ENCODE data around the gene GBF1. TPM values are rescaled to one million over a fixed set of nuclear protein-coding genes. Genes with fewer than 3 reads are reported as not detected.

The GBF1 gene
- total RNA-seq, 1 donor from 2014 or later, result 53.8 TPM

DNA sequence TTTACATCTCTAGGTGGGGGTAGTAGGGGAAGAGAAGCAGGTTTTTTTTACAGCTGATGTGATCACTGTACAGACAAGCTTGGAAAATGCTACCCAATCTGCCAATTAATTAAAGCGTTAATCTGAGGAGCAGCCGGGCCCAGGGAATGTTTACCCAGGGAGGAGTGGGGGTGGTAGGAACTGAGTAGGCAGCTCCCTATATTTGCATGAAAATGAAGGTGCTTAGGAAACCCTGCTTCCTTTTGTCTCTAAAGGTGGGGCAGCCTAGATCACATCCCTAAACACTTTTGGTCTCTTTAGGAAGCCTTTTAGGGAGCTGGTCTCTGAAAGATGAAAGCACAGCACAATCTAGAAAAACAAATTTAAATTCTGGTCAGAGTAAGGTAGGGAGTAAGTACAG lies 97.1 kb downstream of the GBF1 start:
- DNase-seq (ENCODE audit: extremely low read depth, low read depth, low spot score), result no peak

DNA sequence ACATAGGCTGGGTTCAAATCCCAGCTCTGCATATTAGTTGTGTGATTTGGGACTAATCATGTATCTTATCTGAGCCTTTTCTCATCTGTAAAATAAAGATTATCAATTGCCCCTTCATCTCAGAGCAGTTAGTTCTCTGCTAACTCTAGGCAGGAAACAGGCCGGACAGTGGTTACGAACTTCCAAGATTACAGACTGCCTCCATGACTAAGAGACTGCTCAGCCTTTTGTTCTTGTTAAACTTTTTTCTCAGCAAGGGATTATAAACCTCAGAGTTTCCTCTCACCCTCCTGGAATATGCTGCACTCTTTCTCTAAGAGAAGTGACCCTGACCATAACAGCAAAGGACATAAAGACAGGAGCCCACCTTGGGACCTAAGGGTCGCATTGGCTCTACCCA lies 97.6 kb downstream of the GBF1 start:
- peak; percentile 42 for DNase-seq (ENCODE audit: extremely low read depth, low read depth, low spot score)

DNA sequence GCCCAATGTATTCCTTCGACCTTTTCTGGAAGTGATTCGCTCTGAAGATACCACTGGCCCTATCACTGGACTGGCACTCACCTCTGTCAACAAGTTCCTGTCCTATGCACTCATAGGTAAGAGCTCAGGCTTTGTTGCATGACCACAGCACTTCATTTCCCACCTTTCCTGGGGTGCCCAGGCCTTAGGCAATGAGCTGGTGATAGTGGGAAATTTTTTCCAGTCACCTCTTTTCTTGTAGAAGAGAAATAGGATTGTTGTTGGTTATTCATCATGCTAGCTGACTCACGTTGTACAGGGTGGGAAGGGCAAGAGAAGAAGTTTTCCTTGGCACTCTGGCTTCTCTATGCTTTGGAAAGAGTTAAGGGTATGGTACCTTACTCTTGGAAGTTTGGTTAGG lies 98.7 kb downstream of the GBF1 start:
- DNase-seq (ENCODE audit: extremely low read depth, low read depth, low spot score), result no peak

DNA sequence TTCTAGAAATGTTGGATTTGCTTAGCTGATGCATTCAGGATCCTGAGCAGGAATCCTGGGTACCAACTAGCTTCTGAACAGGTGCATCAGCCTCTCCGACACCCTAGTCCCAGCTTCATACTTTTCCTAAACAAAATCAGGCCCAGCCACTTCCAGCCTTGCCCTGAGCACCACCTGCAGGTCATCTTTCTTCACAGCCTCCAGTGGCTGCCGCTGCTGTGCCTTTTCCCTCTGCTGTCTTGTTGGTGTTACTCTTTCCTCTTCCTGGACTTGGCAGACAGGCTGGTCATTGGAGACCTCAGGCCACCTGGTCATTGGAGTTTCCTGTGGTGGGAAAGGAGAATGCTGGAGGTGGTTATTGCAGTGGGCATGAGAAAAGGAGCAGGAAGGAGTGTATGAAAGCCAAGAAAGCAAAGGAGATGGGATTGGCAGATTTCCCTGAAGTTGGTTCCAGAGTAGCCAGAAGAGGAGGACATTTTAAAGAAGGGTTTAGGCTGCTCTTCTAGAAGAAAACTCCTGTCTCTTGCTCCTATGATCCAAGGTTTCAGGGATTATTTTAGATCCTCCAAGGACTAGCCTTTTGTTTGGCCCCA lies 102.0 kb downstream of the GBF1 start:
- DNase-seq (ENCODE audit: extremely low read depth, low read depth, low spot score), result peak; percentile 31

DNA sequence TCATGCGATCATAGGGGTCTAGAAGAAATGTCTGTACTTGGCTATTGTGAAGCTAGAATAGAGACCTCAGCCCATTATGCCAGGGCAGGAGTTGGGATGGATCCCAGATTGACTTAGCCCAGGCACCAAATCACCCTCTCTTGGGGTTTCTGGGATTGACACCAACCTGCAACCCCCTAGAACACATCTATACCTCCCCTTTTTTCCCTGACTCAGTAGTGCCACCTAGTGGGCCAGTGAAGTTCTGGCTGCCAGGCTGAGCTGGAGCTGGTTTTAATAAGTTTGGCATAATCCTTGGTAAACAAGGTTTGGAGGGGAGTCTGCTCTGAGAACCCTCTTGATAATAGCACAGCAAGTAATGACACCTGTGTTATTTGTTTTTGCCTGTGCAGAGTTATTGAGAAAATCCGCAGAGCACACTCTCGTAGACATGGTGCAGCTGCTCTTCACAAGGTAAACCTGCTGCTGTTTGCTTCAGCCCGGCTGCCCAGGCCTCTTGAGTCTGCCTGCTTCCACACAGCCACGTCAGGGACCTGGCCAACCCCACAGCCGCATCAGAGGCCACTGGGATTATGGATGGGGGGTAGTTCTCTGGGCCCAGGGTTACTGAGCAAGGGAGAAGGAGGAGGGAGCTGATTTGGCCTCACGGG lies 106.9 kb downstream of the GBF1 start:
- DNase-seq (ENCODE audit: extremely low read depth, low read depth, low spot score), result peak; percentile 25

DNA sequence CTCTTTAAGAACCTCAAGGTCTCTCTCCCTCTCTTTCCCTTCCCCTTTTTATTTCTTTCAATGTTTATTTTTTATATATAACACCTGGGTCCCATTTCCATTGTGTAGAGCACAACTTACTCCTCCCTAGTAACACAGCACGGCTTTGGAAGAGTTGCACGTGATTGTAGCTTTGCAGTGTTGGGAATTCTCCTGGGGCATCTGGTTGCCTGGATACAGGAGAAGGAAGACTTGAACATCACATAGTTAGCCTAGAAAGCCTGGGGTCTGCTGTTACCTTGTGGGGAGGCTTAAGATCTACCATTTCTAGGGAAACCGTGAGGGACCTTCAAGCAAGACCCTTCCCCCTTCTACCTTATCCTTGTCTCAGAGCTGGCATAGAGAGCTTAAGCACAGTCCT lies 109.1 kb downstream of the GBF1 start:
- DNase-seq (ENCODE audit: extremely low read depth, low read depth, low spot score), result no peak

DNA sequence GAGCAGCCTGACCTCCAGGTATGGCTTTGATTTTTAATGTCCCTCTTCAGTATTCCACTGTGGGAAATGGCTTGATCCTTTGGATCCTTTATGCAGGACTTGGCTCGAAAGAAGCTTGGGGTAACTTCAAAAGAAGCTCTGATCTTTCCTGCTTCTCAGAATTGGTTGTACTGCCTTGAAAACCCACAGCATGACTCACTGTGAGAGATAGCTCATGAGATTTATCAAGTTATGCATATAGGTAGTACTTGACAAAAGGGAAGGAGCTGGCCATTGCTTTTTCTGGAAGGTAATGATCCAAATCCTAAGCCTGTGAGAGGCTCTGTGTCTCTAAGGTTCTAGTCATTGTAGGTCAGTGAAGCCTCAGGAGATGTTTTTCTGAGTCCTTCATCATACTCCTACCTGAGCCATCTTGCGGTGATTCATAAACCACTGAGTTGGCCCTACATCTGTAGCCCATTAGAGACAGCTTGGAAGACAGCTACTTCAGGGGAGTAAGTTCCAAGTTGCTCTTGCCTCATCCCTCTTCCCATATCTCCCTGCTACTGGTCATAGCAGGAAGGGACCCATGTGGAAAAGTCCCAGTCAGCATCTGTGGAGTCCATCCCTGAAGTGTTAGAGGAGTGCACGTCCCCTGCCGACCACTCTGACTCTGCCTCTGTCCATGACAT lies 113.5 kb downstream of the GBF1 start:
- DNase-seq (ENCODE audit: extremely low read depth, low read depth, low spot score), result no peak

DNA sequence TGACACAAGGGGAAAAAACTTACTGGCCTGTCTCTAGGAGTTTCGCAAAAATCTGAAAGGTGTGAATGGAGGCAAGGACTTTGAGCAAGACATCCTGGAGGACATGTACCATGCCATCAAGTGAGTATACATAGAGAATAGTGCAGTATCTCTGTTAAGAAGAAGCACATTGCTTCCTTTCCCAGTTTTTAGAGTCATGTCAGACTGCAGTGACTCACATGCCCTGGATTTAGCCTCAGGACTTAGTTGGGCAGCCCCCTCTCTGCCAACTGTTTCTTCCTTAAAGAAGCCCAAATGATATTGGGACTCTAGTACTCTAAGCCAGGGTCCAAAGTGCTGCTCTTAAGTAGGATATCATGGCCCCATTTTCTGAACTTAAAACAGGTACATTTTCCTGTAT lies 122.1 kb downstream of the GBF1 start:
- no peak for DNase-seq (ENCODE audit: extremely low read depth, low read depth, low spot score)

DNA sequence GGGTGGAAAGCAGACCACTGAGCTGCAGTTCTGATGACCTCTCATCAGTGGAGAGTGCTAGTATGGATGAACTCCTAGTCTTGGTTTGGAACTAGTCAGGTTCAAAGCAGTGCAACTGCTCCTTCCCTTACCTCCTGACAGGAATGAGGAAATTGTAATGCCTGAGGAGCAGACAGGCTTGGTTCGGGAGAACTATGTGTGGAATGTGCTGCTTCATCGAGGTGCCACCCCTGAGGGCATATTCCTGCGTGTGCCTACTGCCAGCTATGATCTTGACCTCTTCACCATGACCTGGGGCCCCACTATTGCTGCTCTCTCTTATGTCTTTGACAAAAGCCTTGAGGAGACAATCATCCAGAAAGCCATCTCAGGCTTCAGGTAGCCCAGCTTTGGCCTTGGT lies 122.7 kb downstream of the GBF1 start:
- DNase-seq (ENCODE audit: extremely low read depth, low read depth, low spot score), result no peak

DNA sequence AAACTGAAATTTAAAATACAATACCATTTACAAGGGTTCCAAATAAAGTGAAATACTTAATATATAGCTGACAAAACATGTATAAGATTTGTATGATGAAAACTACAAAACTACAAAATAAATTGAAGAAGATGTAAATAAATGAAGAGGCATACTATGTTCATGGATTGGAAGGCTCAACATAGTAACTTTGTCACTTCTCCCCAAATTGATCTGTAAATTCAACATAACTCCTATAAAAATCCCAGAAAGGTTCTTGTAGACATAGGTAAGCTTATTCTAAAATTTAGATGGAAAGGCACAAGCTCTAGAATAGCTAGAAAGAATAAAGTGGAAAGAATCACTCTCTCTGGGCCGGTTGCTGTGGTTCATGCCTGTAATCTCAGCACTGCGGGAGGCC lies 126.0 kb downstream of the GBF1 start:
- no peak for DNase-seq (ENCODE audit: extremely low read depth, low read depth, low spot score)

DNA sequence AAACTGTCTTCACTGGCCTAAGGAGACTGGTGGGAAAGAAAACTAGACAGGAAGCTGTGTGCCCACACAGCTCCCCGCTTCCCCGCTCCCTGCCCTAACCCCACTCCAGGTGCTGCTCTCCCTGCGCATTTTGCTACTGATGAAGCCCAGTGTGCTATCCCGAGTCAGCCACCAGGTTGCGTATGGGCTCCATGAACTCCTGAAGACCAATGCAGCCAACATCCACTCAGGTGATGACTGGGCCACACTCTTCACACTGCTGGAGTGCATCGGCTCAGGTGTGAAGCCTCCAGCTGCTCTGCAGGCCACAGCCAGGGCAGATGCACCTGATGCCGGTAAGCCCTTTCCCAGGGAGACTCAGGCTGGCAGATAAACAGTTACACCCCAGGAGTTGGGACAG lies 129.9 kb downstream of the GBF1 start:
- no peak for DNase-seq (ENCODE audit: extremely low read depth, low read depth, low spot score)

DNA sequence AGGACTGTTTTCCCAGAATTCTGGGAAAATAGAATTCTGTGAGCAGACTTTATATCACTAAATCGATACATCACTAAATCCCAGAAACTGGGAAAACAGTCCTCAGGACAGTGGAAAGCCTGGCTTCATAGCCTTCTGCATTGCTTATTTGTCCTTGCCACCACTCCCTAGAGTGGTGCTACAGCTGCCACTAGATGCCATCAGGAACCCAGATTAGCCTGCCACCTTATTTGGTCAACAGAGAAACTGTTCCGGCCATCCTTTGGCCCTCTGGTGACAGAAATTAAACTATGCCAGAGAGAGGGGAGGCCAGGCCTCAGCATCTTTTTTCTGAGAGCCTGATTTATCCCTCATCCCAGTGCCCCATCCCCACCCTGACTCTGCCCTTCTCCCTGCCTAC lies 130.5 kb downstream of the GBF1 start:
- DNase-seq (ENCODE audit: extremely low read depth, low read depth, low spot score), result no peak

DNA sequence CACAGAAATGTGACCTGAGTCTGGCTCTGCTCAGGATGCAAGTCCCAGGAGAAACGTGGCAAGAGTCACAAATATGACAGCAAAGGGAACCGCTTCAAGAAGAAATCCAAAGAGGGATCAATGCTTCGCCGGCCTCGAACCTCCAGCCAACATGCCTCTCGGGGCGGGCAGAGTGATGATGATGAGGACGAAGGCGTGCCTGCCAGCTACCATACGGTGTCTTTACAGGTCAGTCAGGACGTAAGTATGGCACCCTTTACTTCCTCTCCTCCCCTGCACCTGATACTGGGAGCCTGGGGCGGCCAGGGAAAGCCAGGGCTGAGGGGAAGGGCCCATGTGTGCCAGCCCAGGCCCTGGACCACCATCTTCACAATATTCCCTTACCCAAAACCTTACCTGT lies 131.6 kb downstream of the GBF1 start:
- no peak for DNase-seq (ENCODE audit: extremely low read depth, low read depth, low spot score)

DNA sequence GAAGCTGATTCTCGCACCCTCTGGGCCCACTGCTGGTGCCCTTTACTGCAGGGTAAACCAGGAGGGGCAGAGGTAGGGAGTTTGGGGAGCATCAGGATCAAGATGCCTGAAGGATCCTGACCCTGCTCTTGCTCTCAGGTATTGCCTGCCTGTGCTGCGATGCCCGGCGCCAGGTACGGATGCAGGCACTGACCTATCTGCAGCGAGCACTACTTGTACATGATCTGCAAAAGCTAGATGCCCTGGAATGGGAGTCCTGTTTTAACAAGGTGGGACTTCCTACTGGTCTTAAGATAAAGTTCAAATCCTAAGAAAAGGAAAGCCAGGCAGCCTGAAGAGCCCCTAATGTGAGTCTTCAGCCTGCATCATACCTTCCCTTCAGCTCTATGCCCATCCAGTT lies 134.1 kb downstream of the GBF1 start:
- DNase-seq (ENCODE audit: extremely low read depth, low read depth, low spot score), result no peak

DNA sequence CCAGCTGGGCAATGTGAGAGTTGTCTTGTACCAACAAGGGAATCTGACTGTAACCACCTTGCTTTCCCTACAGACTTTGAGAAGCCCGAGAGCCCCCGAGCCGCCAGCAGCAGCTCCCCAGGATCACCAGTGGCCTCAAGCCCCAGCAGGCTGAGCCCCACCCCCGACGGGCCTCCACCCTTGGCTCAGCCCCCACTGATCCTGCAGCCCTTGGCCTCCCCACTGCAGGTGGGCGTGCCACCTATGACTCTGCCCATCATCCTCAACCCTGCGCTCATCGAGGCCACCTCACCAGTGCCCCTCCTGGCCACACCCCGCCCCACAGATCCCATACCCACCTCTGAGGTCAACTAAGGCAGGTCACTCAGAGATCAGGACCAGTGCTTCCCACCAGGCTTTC lies 136.7 kb downstream of the GBF1 start:
- no peak for DNase-seq (ENCODE audit: extremely low read depth, low read depth, low spot score)

DNA sequence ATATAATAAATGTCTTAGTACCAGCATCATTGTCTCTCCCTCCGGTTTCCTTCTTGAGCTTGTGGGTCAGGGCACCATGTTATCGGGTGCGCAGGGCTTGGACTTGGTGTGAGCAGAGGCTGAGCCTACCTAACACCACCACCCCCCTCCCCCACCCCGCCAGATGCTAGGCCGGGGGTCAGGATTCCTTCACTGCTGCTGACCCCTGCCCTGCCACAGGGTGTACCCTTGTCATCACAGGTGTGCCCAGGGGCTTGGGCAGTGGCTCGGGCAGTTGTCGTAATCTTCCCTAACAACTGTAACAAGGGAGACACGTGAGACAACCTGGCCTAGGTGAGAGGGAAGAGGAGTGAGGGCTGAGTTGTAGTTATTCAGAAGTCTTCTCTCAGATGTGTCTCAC lies 137.5 kb downstream of the GBF1 start:
- DNase-seq (ENCODE audit: extremely low read depth, low read depth, low spot score), result no peak

DNA sequence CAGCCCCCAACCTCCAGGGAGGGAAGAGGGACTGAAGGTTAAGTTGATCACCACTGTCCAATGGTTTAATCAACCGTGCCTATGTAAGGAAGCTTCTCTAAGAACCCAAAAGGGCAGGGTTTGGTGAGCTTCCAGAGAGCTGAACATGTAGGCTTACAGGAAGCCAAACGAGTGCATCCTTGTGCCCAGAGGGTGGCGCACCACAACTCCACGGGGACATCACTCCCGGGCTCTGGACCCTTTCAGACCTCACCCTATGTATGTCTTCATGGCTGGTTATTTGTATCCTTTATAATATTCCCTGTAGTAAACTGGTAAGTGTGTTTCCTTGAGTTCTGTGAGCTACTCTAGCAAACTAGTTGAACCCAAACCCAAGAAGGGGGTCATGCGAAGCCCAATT lies 138.7 kb downstream of the GBF1 start:
- DNase-seq (ENCODE audit: extremely low read depth, low read depth, low spot score), result no peak

DNA sequence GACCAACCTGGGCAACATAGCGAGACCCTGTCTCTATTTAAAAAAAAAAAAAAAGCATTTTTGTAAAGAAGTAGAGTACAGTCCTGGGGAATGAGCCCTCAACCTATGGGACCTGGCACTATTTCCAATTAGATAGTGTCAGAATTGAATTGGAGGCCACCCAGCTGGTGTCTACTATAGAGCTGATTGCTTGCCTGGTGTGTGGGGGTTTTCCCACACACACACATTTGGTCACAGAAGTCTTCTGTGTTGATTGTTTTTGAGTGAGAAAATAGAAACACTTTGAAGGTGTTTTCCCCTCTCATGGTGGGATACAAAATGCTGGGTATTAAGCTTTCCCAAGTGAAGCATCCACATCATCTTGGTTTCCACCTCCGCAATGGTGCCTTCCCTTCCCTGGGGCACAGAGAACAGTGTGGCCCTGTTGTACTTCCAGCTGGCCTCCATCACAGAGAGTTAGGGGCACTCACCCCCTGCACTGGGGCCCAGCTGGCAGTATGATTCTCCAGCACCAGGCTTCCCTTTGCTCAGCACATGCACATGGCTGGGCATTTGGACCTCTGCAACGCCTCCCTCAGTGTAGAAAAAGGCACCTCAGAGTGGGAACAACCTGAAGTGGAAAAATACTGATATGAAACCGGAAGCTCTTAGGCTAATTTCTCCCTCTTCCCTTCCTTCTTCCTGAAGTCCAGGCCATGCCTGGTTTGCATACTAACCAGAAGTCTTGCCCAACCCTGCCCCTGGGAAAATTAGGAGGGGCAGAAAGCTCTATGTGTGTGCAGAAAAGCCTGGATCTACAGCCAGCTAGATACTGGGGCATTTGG lies 139.5 kb downstream of the GBF1 start:
- no peak for DNase-seq (ENCODE audit: extremely low read depth, low read depth, low spot score)

DNA sequence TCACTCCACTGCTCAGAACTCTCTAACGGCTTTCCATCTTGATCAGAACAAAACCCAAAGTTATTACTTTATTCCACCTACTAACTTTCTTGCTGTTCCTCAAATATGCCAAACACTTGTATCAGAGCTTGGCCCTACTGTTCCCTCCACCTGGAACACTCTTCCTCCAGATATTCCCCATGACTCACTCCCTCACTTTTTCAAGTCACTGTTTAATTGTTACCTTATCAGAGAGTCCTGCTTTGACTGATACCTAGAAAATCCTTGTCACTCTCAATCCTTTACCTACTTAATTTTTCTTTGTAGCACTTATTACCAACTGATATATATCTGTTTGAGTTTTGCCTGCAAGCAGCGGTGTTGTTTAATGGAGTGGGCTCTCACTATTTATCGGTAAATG lies 144.6 kb downstream of the GBF1 start:
- DNase-seq (ENCODE audit: extremely low read depth, low read depth, low spot score), result no peak

DNA sequence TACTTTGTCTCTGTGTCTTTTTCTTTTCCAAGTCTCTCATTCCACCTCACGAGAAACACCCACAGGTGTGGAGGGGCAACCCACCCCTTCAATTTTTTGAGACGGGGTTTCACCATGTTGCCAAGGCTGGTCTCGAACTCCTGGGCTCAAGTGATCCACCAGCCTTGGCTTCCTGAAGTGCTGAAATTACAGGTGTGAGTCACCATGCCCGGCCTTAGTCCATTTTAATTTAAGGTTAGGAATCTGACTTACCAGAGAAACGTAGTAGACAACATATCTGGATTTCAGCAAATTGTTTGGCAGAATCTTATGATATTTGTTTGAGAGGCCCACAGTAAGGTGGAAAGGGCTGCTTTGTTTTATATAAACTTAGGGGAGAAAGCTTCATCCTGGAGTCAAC lies 147.0 kb downstream of the GBF1 start:
- DNase-seq (ENCODE audit: extremely low read depth, low read depth, low spot score), result no peak

DNA sequence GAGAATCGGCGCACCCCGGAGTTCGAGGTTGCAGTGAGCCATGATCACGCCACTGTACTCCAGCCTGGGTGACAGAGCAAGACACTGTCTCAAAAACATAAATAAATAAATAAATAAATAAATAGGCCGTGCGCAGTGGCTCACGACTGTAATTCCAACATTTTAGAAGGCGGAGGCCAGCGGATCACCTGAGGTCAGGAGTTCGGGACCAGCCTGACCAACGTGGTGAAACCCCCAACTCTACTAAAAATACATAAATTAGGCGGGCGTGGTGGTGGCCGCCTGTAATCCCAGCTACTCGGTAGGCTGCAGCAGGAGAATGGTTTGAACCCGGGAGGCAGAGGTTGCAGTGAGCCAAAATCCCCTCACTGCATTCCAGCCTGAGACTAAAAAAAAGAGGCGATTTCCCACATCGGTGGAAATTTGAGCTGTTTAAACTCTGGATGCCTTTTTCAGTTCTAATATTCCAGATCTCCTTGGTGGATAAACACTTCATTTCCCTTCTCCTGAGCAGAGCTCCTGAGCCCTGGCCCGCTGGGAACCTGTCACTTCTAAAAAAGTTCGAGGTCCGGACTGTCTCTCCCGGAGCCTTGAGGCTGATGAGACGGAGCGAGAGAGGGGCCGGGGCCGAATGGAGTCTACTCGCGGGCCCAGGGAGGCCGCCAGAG lies 148.2 kb downstream of the GBF1 start:
- DNase-seq (ENCODE audit: extremely low read depth, low read depth, low spot score), result no peak
